ENCODE results near the gene ARL4C. TPM values are rescaled to one million over a fixed set of nuclear protein-coding genes. Genes with fewer than 3 reads are reported as not detected.
"Not testable (repeated sequence)": the region's sequence is repeated elsewhere in the genome, so short reads cannot be mapped to it uniquely, and the experiment has no call there.

The ARL4C gene
- total and polyA plus RNA-seq, 8 donors: 15.8 to 28.5 (median 24.2) TPM

GRCh38 chr2:234459401-234460009 is 37.4 kb downstream of the ARL4C start:
- intact Hi-C loops (cut with DNase I): no loop called here
- no peaks in the 10 kb centered on the region for H3K36me3 ChIP-seq

GRCh38 chr2:234458466-234458865 is 38.4 kb downstream of the ARL4C start:
- no peak for TF ChIP-seq CTCF (IDR thresholded peaks at IDR 0.05)
- DNase-seq: no peak
- intact Hi-C loops (cut with DNase I): no loop called here
- ATAC-seq: no peak
- no peaks in the 10 kb centered on the region for H3K36me3 ChIP-seq
- peaks cover 0 to 5% of the 10 kb centered on the region in 2 donors for H3K9me3 ChIP-seq
- H3K4me3 ChIP-seq: no peak overlapping the region
- no peak overlapping the region for H3K27ac ChIP-seq
- H3K27me3 ChIP-seq: no peaks in the 10 kb centered on the region
- H3K4me1 ChIP-seq: peaks cover 0 to under 1% of the 10 kb centered on the region in 2 donors

More at GRCh38 chr2:234459401-234460009, 37.4 kb downstream of the ARL4C start:
- peaks cover 0 to 5% of the 10 kb centered on the region in 2 donors for H3K9me3 ChIP-seq
- H3K27ac ChIP-seq: no peak overlapping the region
- peaks cover 0 to 3% of the 10 kb centered on the region in 2 donors for H3K4me1 ChIP-seq
- TF ChIP-seq CTCF (IDR thresholded peaks at IDR 0.05): no peak
- no peak for DNase-seq
- no peak for ATAC-seq
- H3K4me3 ChIP-seq: no peak overlapping the region
- no peaks in the 10 kb centered on the region for H3K27me3 ChIP-seq

- DNase-seq (no peak), ATAC-seq (no peak)
- intact Hi-C loops (cut with DNase I): no loop called here
- Histone ChIP-seq H3K4me3 (no peak overlapping the region), H3K27me3 (no peaks in the 10 kb centered on the region), H3K4me1 (no peaks in the 10 kb centered on the region), H3K9me3 (peaks cover 0 to 5% of the 10 kb centered on the region in 2 donors), H3K36me3 (no peaks in the 10 kb centered on the region), H3K27ac (no peak overlapping the region)
- no peak for TF ChIP-seq CTCF (IDR thresholded peaks at IDR 0.05)
These were observed 39.5 kb downstream of the ARL4C start for GRCh38 chr2:234457421-234457820.

- H3K9me3 ChIP-seq; H3K27me3 ChIP-seq; DNase-seq; H3K36me3 ChIP-seq; H3K4me1 ChIP-seq; H3K4me3 ChIP-seq; intact Hi-C loops (cut with DNase I); ATAC-seq; H3K27ac ChIP-seq: not testable (repeated sequence)
These were observed 41.6 kb downstream of the ARL4C start for GRCh38 chr2:234455246-234455645.

- intact Hi-C loops (cut with DNase I): no loop called here
- DNase-seq (no peak), ATAC-seq (no peak)
- no peak for TF ChIP-seq CTCF (IDR thresholded peaks at IDR 0.05)
- no peak overlapping the region for H3K4me3 ChIP-seq
- no peak overlapping the region for H3K27ac ChIP-seq
- no peaks in the 10 kb centered on the region for H3K27me3 ChIP-seq
- H3K36me3 ChIP-seq: no peaks in the 10 kb centered on the region
- no peaks in the 10 kb centered on the region for H3K4me1 ChIP-seq
- H3K9me3 ChIP-seq: peaks cover 0 to 5% of the 10 kb centered on the region in 2 donors
These were observed 42.4 kb downstream of the ARL4C start for GRCh38 chr2:234454433-234454832.

GRCh38 chr2:234453216-234453615 is 43.7 kb downstream of the ARL4C start:
- Histone ChIP-seq H3K36me3 (no peaks in the 10 kb centered on the region), H3K27ac (no peak overlapping the region), H3K4me1 (no peaks in the 10 kb centered on the region), H3K27me3 (no peaks in the 10 kb centered on the region), H3K9me3 (peaks cover 0 to 5% of the 10 kb centered on the region in 2 donors), H3K4me3 (no peak overlapping the region)
- no peak for DNase-seq
- TF ChIP-seq CTCF (IDR thresholded peaks at IDR 0.05): no peak
- intact Hi-C loops (cut with DNase I): no loop called here
- no peak for ATAC-seq

Data from left lung (tissue), 10 donors.